GM12878 (cell line): ENCODE results near the gene EPAS1. TPM values are rescaled to one million over a fixed set of nuclear protein-coding genes. Genes with fewer than 3 reads are reported as not detected.

ENCODE experiments used
- ATAC-seq: fragments of 200-7000 bp; cut with Tn5 transposase; 3 replicates; pipeline ENCODE4 v1.9.1; 2020; ENCODE audit warnings: mild to moderate bottlenecking, moderate library complexity
- BruUV-seq: library from RNA; stranded (reverse); fragments of 400-500 nt; replicated peaks from 2 replicates; lab custom pipeline; 2021; lab: Mats Ljungman, UMichigan
- CTCF ChIA-PET: fragments of 300-600 bp; sonication (Branson Sonifier 250); formaldehyde crosslinking; extraction: SDS; loops from one replicate; lab custom pipeline; 2021; ENCODE audit warnings: inconsistent platforms; lab: Yijun Ruan, JAX
- POLR2A ChIA-PET: fragments of 350-600 bp; formaldehyde crosslinking; extraction: SDS; loops from one replicate; lab custom pipeline; 2021; ENCODE audit warnings: inconsistent platforms; lab: Charles Lee
- RAD21 ChIA-PET: fragments of 300-600 bp; sonication (Branson Sonifier 250); formaldehyde crosslinking; loops from one replicate; lab custom pipeline; 2023; ENCODE audit warnings: antibody characterized with exemption; ENCODE audit not compliant: unreplicated experiment; lab: Charles Lee
- SMC1A ChIA-PET: fragments of 300-600 bp; sonication (Branson Sonifier 250); formaldehyde crosslinking; loops from one replicate; lab custom pipeline; 2023; ENCODE audit not compliant: unreplicated experiment, uncharacterized antibody; lab: Charles Lee
- DNase-seq: peaks from one replicate; pipeline ENCODE4 v3.0.0-alpha.2; 2011; ENCODE audit warnings: low read depth, low spot score
- FAIRE-seq: peaks from 3 replicates; lab custom pipeline; 2011; peaks lifted over from hg19 to GRCh38; lab: Jason Lieb, UNC
- H2AFZ ChIP-seq: 2 replicates; pipeline ENCODE4 v1.6.0; 2011; ENCODE audit warnings: low read depth, low read length, control low read depth; ENCODE audit not compliant: control insufficient read depth
- H3K27ac ChIP-seq: 2 replicates; pipeline ENCODE4 v1.5.1; 2011; ENCODE audit warnings: control low read depth; ENCODE audit not compliant: control insufficient read depth, insufficient read depth
- H3K27me3 ChIP-seq, 2 experiments: replicated peaks in 1 of 2; 2 replicates each; pipeline versions ENCODE4 v1.6.0 to v1.6.1; 2011; ENCODE audit warnings: low read length in 1 of 2; ENCODE audit not compliant: control insufficient read depth in 2 of 2, insufficient read depth in 2 of 2
- H3K36me3 ChIP-seq, 2 experiments: 2 replicates each; pipeline ENCODE4 v1.5.1; 2011; ENCODE audit warnings: low read length in 1 of 2; ENCODE audit not compliant: control insufficient read depth in 2 of 2, insufficient read depth in 2 of 2
- H3K4me1 ChIP-seq: 2 replicates; pipeline ENCODE4 v1.6.1; 2011; ENCODE audit warnings: mild to moderate bottlenecking, low read length, moderate library complexity, mixed read lengths; ENCODE audit not compliant: control insufficient read depth, insufficient read depth
- H3K4me2 ChIP-seq: 2 replicates; pipeline ENCODE4 v1.6.0; 2011; ENCODE audit warnings: control low read depth; ENCODE audit not compliant: control insufficient read depth, insufficient read depth
- H3K4me3 ChIP-seq: fragments of 200-600 bp; sonication (generic); 2 replicates; pipeline ENCODE4 v1.5.1; 2016
- H3K79me2 ChIP-seq: 2 replicates; pipeline ENCODE4 v1.6.0; 2011; ENCODE audit warnings: low read length; ENCODE audit not compliant: control insufficient read depth, insufficient read depth
- H3K9ac ChIP-seq: 2 replicates; pipeline ENCODE4 v1.8.0; 2011; ENCODE audit warnings: low read length, control low read depth, mixed read lengths; ENCODE audit not compliant: control insufficient read depth, insufficient read depth
- H3K9me3 ChIP-seq: replicated peaks from 3 replicates; pipeline ENCODE4 v1.5.1; 2011; ENCODE audit warnings: mild to moderate bottlenecking, low read length; ENCODE audit not compliant: control insufficient read depth, insufficient read depth
- H4K20me1 ChIP-seq: 2 replicates; pipeline ENCODE4 v1.6.0; 2011; ENCODE audit not compliant: control insufficient read depth, insufficient read depth
- ATF7 ChIP-seq: fragments of 450-650 bp; IDR thresholded peaks from 2 replicates; pipeline ENCODE4 v1.6.1; 2016; ENCODE audit warnings: low read depth, mild to moderate bottlenecking
- CBX5 ChIP-seq: sonication (generic); IDR thresholded peaks from 2 replicates; pipeline ENCODE4 v1.6.1; 2016; ENCODE audit warnings: low read depth, moderate library complexity, mild to moderate bottlenecking, inconsistent platforms
- EP300 ChIP-seq, 2 experiments: fragments of 150-350 bp in 1 of 2; IDR thresholded peaks; 2 replicates each; pipeline ENCODE4 v1.6.1; 2011 to 2012; ENCODE audit warnings: low read depth in 2 of 2, low read length in 2 of 2, borderline replicate concordance in 1 of 2, improper control_type of control experiment in 1 of 2, inconsistent platforms in 1 of 2; ENCODE audit not compliant: control insufficient read depth in 1 of 2
- FOS ChIP-seq: IDR thresholded peaks from 3 replicates; pipeline ENCODE4 v1.6.1; 2011; ENCODE audit warnings: borderline replicate concordance; ENCODE audit not compliant: insufficient read length; ENCODE audit errors: extremely low read depth
- MEF2B ChIP-seq: fragments of 450-650 bp; IDR thresholded peaks from 2 replicates; pipeline ENCODE4 v1.6.1; 2018; ENCODE audit warnings: mild to moderate bottlenecking, moderate library complexity; ENCODE audit not compliant: partially characterized antibody, poor library complexity, severe bottlenecking
- NFYB ChIP-seq: IDR thresholded peaks from 2 replicates; pipeline ENCODE4 v1.6.1; 2011; ENCODE audit warnings: low read depth, mild to moderate bottlenecking, low read length, improper control_type of control experiment, moderate library complexity; ENCODE audit not compliant: insufficient read depth
- POLR2A ChIP-seq: IDR thresholded peaks from 2 replicates; pipeline ENCODE4 v1.6.1; 2011; ENCODE audit warnings: low read depth, mild to moderate bottlenecking, low read length
- WGBS: methylation state at CpG from one replicate; pipeline ENCODE4 v1.1.6; 2016; ENCODE audit warnings: low lambda C conversion rate; ENCODE audit not compliant: insufficient replicate concordance, insufficient coverage; ENCODE audit errors: missing lambda C conversion rate; 5-methylcytosine and 5-hydroxymethylcytosine counted together
- in situ Hi-C: fragments of 300-500 bp; cut with MboI; formaldehyde crosslinking; loops from 9 replicates; pipeline ENCODE4 v1.14.3; 2018; ENCODE audit warnings: mixed read lengths
- intact Hi-C: fragments of 100-400 bp; cut with micrococcal nuclease; formaldehyde crosslinking; loops from one replicate; pipeline ENCODE4 v1.14.2; 2022; ENCODE audit not compliant: unreplicated experiment
- polyA plus RNA-seq, 11 experiments: library from polyadenylated mRNA; depleted of rRNA in 4 of 11; unstranded in 6 of 11; stranded (reverse) in 5 of 11; fragments of >200 nt; fragmentation: Nextera tagmentation in 4 of 11; fragmentation: Illumina TruSeq in 1 of 11; extraction: Ambion mirVana in 4 of 11; extraction: Trizol in 1 of 11; gene quantifications; 1 replicate in 1 of 11; 2 replicates in 10 of 11; pipeline versions ENCODE4 v1.2.1 to v1.2.3, GENCODE V29; 2011 to 2016; ENCODE audit warnings: inconsistent platforms in 2 of 11, missing spikeins in 2 of 11, low read depth in 1 of 11
- total RNA-seq, 4 experiments: library from RNA; depleted of rRNA in 3 of 4; stranded (reverse); fragments of >200 nt in 3 of 4; fragmentation: Illumina TruSeq in 1 of 4; extraction: Trizol in 1 of 4; gene quantifications; 2 replicates each; pipeline versions ENCODE4 v1.2.1 to v1.2.3, GENCODE V29; 2013 to 2021
- TF ChIP-seq, protein P1 (sequence below): fragments of 450-650 bp; IDR thresholded peaks from 2 replicates; pipeline ENCODE4 v1.6.1; 2016; ENCODE audit warnings: mild to moderate bottlenecking
- TF ChIP-seq, protein P2 (sequence below): fragments of 450-650 bp; IDR thresholded peaks from 2 replicates; pipeline ENCODE4 v1.6.1; 2018; ENCODE audit warnings: mild to moderate bottlenecking, low read depth, moderate library complexity; ENCODE audit not compliant: partially characterized antibody
- TF ChIP-seq, protein P3 (sequence below): fragments of 150-350 bp; IDR thresholded peaks from 2 replicates; pipeline ENCODE4 v1.6.1; 2014; ENCODE audit warnings: mild to moderate bottlenecking, low read depth, low read length

Gene EPAS1
- total and polyA plus RNA-seq, 10 of the 15 experiments (the other 5 are each of a cell fraction or from before 2014, with no cell fraction given): 0.11 to 22.0 (median 1.3) TPM; not detected in 1

DNA sequence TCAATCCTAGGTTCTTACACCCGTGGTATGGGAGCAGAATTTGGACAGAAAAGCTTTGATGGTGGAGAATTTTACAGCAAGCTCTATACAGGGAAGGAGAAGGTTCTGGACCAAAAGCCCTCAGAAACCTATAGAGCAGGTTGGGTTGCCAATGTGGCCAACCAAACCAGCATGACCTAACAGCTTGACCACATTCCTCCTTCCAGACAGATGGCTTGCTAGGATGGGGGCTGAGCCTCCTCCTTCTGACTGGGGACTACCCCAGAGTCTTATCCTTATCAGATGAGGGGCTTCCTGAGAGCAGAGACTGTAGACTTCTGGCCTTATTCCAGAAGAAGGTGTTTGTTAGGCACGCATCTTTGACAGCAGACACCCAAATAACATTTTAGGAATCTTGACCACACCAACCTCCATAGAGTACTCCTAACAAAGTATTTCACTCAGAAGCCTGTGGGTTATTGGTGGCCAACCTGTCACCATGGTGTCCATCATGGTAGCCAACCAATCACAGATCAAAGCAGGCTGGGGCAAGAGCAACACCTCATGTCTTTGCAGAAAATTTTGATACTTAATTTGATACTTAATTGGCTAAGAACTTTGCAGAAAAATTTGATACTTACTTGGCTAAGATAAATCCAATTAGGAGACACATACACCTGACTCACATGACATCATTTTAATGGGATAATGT is 34.8 kb upstream of the EPAS1 start:
- no peaks in the 10 kb centered on the region for H3K9me3 ChIP-seq
- in situ Hi-C loops (no loop called here), intact Hi-C loops (no loop called here)
- H3K4me1 ChIP-seq: no peaks in the 10 kb centered on the region
- TF ChIP-seq, protein P1, sequence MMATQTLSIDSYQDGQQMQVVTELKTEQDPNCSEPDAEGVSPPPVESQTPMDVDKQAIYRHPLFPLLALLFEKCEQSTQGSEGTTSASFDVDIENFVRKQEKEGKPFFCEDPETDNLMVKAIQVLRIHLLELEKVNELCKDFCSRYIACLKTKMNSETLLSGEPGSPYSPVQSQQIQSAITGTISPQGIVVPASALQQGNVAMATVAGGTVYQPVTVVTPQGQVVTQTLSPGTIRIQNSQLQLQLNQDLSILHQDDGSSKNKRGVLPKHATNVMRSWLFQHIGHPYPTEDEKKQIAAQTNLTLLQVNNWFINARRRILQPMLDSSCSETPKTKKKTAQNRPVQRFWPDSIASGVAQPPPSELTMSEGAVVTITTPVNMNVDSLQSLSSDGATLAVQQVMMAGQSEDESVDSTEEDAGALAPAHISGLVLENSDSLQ: peak; percentile 45
- no peak for TF ChIP-seq CBX5
- TF ChIP-seq NFYB: 0 out of 2 replicates have a peak, but pooled peaks have one; percentile 30
- ChIA-PET RAD21 (no interaction called here), SMC1A (no interaction called here), POLR2A (no interaction called here), CTCF (no interaction called here)
- no peak overlapping the region for H3K4me2 ChIP-seq
- H3K27ac ChIP-seq: no peak overlapping the region
- H4K20me1 ChIP-seq: no peaks in the 10 kb centered on the region
- H3K9ac ChIP-seq: no peak overlapping the region
- no peaks in the 10 kb centered on the region for H3K36me3 ChIP-seq
- ATAC-seq (no peak), DNase-seq (no peak), FAIRE-seq (no peak)
- no peaks in the 10 kb centered on the region for H3K79me2 ChIP-seq
- BruUV-seq: no TSS peak
- 40% methylated on average over 2 of the region's 2 CpGs for WGBS
- no peak overlapping the region for H2AFZ ChIP-seq
- H3K27me3 ChIP-seq: no peaks in the 10 kb centered on the region
- H3K4me3 ChIP-seq: no peak overlapping the region

DNA sequence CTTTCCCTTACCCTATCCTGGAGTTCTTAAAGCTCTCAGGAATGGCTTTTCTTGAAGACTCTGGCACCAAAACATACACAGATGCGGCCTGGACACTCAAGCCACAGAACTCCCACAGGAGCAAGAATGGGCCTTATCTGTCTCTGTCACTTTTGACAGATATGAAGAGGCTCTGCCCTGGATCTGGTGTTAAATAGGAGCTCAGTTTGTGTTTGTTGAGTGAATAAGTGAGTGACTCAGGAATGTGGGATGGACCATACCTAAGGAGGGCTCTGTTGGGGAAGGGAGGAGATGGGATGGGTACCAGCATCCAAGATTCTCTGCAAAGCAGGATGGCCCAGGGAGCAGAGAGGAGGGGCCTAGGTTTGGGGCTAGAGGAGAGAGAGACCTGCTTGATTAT is 33.9 kb upstream of the EPAS1 start:
- in situ Hi-C loops (no loop called here), intact Hi-C loops (no loop called here)
- FAIRE-seq (no peak), DNase-seq (no peak), ATAC-seq (no peak)
- Histone ChIP-seq H3K4me2 (no peak overlapping the region), H3K27me3 (no peaks in the 10 kb centered on the region), H4K20me1 (no peaks in the 10 kb centered on the region), H3K4me3 (no peak overlapping the region), H2AFZ (no peak overlapping the region), H3K9me3 (no peaks in the 10 kb centered on the region), H3K27ac (no peak overlapping the region), H3K4me1 (no peaks in the 10 kb centered on the region), H3K79me2 (no peaks in the 10 kb centered on the region), H3K36me3 (no peaks in the 10 kb centered on the region), H3K9ac (no peak overlapping the region)
- BruUV-seq: no TSS peak
- 22% methylated on average over 1 of the region's 1 CpG for WGBS
- ChIA-PET POLR2A (interaction anchor here (1.2 kb wide), 1 partner anchor 15 kb away, joined by 3 read pairs; no protein-coding TSS in a partner anchor), RAD21 (interaction anchor here (1.2 kb wide), 1 partner anchor 100 kb away, joined by 5 read pairs; no protein-coding TSS in a partner anchor), SMC1A (interaction anchor here (0.7 to 1.5 kb wide), 5 partner anchors 10 to 638 kb away, joined by 3 to 5 read pairs (median 4); no protein-coding TSS in a partner anchor), CTCF (interaction anchor here (1.4 to 1.7 kb wide), 2 partner anchors 10 to 33 kb away, joined by 3 to 8 read pairs; no protein-coding TSS in a partner anchor)
- TF ChIP-seq, protein P2, sequence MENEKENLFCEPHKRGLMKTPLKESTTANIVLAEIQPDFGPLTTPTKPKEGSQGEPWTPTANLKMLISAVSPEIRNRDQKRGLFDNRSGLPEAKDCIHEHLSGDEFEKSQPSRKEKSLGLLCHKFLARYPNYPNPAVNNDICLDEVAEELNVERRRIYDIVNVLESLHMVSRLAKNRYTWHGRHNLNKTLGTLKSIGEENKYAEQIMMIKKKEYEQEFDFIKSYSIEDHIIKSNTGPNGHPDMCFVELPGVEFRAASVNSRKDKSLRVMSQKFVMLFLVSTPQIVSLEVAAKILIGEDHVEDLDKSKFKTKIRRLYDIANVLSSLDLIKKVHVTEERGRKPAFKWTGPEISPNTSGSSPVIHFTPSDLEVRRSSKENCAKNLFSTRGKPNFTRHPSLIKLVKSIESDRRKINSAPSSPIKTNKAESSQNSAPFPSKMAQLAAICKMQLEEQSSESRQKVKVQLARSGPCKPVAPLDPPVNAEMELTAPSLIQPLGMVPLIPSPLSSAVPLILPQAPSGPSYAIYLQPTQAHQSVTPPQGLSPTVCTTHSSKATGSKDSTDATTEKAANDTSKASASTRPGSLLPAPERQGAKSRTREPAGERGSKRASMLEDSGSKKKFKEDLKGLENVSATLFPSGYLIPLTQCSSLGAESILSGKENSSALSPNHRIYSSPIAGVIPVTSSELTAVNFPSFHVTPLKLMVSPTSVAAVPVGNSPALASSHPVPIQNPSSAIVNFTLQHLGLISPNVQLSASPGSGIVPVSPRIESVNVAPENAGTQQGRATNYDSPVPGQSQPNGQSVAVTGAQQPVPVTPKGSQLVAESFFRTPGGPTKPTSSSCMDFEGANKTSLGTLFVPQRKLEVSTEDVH: no peak
- TF ChIP-seq EP300 (IDR thresholded peaks at IDR 0.05; ENCODE audit: borderline replicate concordance in 1 of 2, control insufficient read depth in 1 of 2, low read depth in 2 of 2, low read length in 2 of 2) (no peak), POLR2A (no peak), MEF2B (no peak), FOS (no peak), ATF7 (no peak)
- TF ChIP-seq, protein P3, sequence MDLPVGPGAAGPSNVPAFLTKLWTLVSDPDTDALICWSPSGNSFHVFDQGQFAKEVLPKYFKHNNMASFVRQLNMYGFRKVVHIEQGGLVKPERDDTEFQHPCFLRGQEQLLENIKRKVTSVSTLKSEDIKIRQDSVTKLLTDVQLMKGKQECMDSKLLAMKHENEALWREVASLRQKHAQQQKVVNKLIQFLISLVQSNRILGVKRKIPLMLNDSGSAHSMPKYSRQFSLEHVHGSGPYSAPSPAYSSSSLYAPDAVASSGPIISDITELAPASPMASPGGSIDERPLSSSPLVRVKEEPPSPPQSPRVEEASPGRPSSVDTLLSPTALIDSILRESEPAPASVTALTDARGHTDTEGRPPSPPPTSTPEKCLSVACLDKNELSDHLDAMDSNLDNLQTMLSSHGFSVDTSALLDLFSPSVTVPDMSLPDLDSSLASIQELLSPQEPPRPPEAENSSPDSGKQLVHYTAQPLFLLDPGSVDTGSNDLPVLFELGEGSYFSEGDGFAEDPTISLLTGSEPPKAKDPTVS: no peak
